ENCODE results near the gene KRT85. TPM values are rescaled to one million over a fixed set of nuclear protein-coding genes. Genes with fewer than 3 reads are reported as not detected.

The KRT85 gene
- polyA plus RNA-seq, 1 experiment = not detected

DNA sequence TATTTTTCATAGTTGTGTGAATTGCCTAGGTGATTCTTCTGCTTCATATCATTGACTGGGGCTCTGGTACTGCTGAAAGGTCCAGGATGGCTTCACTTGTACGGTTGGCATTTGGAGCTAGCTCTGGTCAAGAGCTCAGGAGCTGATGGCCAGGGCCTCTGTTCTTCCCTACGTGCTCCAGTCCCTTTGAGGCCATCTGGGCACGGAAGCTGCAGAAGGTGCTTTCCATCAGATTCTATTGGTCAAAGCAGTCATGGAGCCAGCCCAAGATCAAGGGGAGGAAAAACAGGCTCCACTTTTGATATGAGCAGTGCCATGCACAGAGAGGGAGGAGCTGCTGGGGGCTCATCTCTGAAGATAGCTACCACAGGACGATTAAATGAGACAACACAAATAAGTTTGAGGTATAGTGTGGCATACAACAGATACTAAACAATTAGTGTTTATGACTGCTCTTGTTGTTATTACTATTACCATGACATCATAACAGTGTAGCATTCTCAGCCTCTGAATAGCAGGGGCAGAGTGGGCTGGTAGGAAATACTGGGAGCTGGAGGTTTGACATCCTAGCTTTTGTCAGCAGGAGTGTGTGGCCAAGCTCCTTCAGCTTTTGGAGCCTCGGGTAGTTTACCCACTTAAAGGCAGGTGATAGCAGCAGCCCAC is 56.5 kb downstream of the KRT85 start:
- DNase-seq (ENCODE audit: low read depth) = peak; percentile 27
- Histone ChIP-seq H3K4me3 (ENCODE audit: low read depth, low read length) (no peak overlapping the region), H3K27me3 (ENCODE audit: control insufficient read depth, insufficient read depth, low read length) (no peaks in the 10 kb centered on the region; the same call in 1 of the 2 replicates), H3K36me3 (ENCODE audit: control insufficient read depth, insufficient read depth, low read length) (no peaks in the 10 kb centered on the region)
- ChIA-PET POLR2A (no interaction called here), CTCF (interaction anchor here (0.6 to 6.0 kb wide), 12 partner anchors 9 to 569 kb away, joined by 3 to 53 read pairs (median 5); partner anchors contain the start of gene KRT80)
- no peak for TF ChIP-seq CTCF (IDR thresholded peaks at IDR 0.05; ENCODE audit: insufficient read depth, low read depth, low read length)

Other genes starting within 250 kb of the KRT85 start
- 4.2 and 5.9 TPM in 2 replicates for gene KRT80, start 175.5 kb downstream of the KRT85 start, polyA plus RNA-seq (2011; rRNA removed)
- gene KRT7, start 134.2 kb downstream of the KRT85 start, polyA plus RNA-seq (2011; rRNA removed) = 238 and 659 TPM in 2 replicates
- gene KRT86, start 92.8 kb downstream of the KRT85 start, polyA plus RNA-seq (2011; rRNA removed) = 1.5 and 2.5 TPM in 2 replicates
- 15.7 and 24.7 TPM in 2 replicates for gene KRT81, start 75.9 kb downstream of the KRT85 start, polyA plus RNA-seq (2011; rRNA removed)
- 0.07 and 0.10 TPM in 2 replicates for gene KRT83, start 46.1 kb downstream of the KRT85 start, polyA plus RNA-seq (2011; rRNA removed)
- gene KRT84, start 18.2 kb upstream of the KRT85 start, polyA plus RNA-seq (2011; rRNA removed) = not detected in 2 replicates
- not detected in 2 replicates for gene KRT82, start 38.9 kb upstream of the KRT85 start, polyA plus RNA-seq (2011; rRNA removed)
- not detected in 2 replicates for gene KRT75, start 66.9 kb upstream of the KRT85 start, polyA plus RNA-seq (2011; rRNA removed)
- gene KRT6B, start 84.7 kb upstream of the KRT85 start, polyA plus RNA-seq (2011; rRNA removed) = not detected in 2 replicates
- not detected in 2 replicates for gene KRT6C, start 106.3 kb upstream of the KRT85 start, polyA plus RNA-seq (2011; rRNA removed)
- not detected in 2 replicates for gene KRT6A, start 125.8 kb upstream of the KRT85 start, polyA plus RNA-seq (2011; rRNA removed)
- not detected in 2 replicates for gene KRT5, start 152.9 kb upstream of the KRT85 start, polyA plus RNA-seq (2011; rRNA removed)
- not detected in 2 replicates for gene KRT71, start 185.7 kb upstream of the KRT85 start, polyA plus RNA-seq (2011; rRNA removed)
- gene KRT74, start 206.4 kb upstream of the KRT85 start, polyA plus RNA-seq (2011; rRNA removed) = not detected in 2 replicates
- not detected in 2 replicates for gene KRT72, start 234.0 kb upstream of the KRT85 start, polyA plus RNA-seq (2011; rRNA removed)

Measured in BJ (cell line).